Thyroid gland (tissue), 4 donors: ENCODE results near the gene MKNK1. TPM values are rescaled to one million over a fixed set of nuclear protein-coding genes. Genes with fewer than 3 reads are reported as not detected.

ENCODE experiments used
- total RNA-seq, 4 donors: library from RNA; depleted of rRNA; stranded (reverse); fragments of >200 nt; gene quantifications; one replicate each; pipeline ENCODE4 v1.2.3, GENCODE V29; 2016

The MKNK1 gene
- total RNA-seq, 4 donors from 2014 or later = 20.8 to 29.6 (median 23.4) TPM

Other genes starting within 250 kb of the MKNK1 start
- gene FAAH, start 210.0 kb downstream of the MKNK1 start, total RNA-seq = 100 to 1,000 TPM; 103 to 199 (median 152) TPM
- gene DMBX1, start 114.4 kb downstream of the MKNK1 start, total RNA-seq = not detected
- gene KNCN, start 52.6 kb downstream of the MKNK1 start, total RNA-seq = not detected
- 10 to 100 TPM; 22.4 to 30.8 (median 26.6) TPM for gene MOB3C, start 12.5 kb upstream of the MKNK1 start, total RNA-seq
- gene ATPAF1, start 64.1 kb upstream of the MKNK1 start, total RNA-seq = 10 to 100 TPM; 48.0 to 85.6 (median 56.3) TPM
- gene TEX38, start 67.6 kb upstream of the MKNK1 start, total RNA-seq = 1 to 10 TPM in 1 of 4 donors, not detected in 3; 2.1 TPM
- 100 to 1,000 TPM; 129 to 162 (median 138) TPM for gene EFCAB14, start 114.8 kb upstream of the MKNK1 start, total RNA-seq
- gene CYP4B1, start 194.8 kb upstream of the MKNK1 start, total RNA-seq = 10 to 100 TPM; 29.4 to 72.4 (median 62.5) TPM